BE2C (cell line): ENCODE results near the gene ANXA4.
"Not testable (repeated sequence)": the region's sequence is repeated elsewhere in the genome, so short reads cannot be mapped to it uniquely, and the experiment has no call there.

ENCODE experiments used
- DNase-seq: peaks from one replicate; pipeline ENCODE4 v3.0.0-alpha.2; 2020
- H3K27me3 ChIP-seq: fragments of 250-450 bp; sonication (Bioruptor Pico); 2 replicates; pipeline ENCODE4 v1.5.1; 2020; ENCODE audit warnings: mild to moderate bottlenecking
- H3K36me3 ChIP-seq: fragments of 250-450 bp; sonication (Bioruptor Pico); 2 replicates; pipeline ENCODE4 v1.5.1; 2020; ENCODE audit warnings: mild to moderate bottlenecking
- H3K4me1 ChIP-seq: fragments of 250-450 bp; sonication (Bioruptor Pico); 2 replicates; pipeline ENCODE4 v1.5.1; 2020
- H3K4me3 ChIP-seq: 2 replicates; pipeline ENCODE4 v1.5.1; 2011; ENCODE audit warnings: low read depth, low read length
- H3K9me3 ChIP-seq: fragments of 250-450 bp; sonication (Bioruptor Pico); 2 replicates; pipeline ENCODE4 v1.5.1; 2020
- TF ChIP-seq, protein P1 (sequence below): IDR thresholded peaks from 2 replicates; pipeline ENCODE4 v1.5.1; 2012; ENCODE audit warnings: mild to moderate bottlenecking, low read depth, low read length

ANXA4 gene

DNA sequence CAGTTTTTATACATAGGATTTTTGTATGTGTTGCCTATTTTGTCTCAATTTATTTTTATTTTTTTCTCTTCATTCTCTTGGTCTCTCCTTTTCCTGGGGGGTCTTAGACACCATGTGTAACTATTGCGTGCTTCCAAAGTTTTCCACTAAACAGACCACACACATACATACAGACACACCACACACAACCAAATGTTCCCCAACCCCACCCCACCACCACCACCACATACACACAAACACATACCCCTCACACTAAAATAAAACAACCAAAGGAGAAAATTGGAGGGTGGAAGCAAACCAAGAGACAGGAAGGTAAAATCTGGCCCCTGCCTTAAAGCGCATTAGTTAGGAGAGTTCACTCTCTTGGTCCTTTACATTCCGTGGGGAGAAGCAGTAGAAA is 30.0 kb upstream of the ANXA4 start:
- no peak for DNase-seq
- TF ChIP-seq, protein P1, sequence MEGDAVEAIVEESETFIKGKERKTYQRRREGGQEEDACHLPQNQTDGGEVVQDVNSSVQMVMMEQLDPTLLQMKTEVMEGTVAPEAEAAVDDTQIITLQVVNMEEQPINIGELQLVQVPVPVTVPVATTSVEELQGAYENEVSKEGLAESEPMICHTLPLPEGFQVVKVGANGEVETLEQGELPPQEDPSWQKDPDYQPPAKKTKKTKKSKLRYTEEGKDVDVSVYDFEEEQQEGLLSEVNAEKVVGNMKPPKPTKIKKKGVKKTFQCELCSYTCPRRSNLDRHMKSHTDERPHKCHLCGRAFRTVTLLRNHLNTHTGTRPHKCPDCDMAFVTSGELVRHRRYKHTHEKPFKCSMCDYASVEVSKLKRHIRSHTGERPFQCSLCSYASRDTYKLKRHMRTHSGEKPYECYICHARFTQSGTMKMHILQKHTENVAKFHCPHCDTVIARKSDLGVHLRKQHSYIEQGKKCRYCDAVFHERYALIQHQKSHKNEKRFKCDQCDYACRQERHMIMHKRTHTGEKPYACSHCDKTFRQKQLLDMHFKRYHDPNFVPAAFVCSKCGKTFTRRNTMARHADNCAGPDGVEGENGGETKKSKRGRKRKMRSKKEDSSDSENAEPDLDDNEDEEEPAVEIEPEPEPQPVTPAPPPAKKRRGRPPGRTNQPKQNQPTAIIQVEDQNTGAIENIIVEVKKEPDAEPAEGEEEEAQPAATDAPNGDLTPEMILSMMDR = no peak
- Histone ChIP-seq H3K9me3 (no peaks in the 10 kb centered on the region), H3K4me3 (no peak overlapping the region), H3K27me3 (no peaks in the 10 kb centered on the region), H3K36me3 (no peaks in the 10 kb centered on the region), H3K4me1 (no peaks in the 10 kb centered on the region)

DNA sequence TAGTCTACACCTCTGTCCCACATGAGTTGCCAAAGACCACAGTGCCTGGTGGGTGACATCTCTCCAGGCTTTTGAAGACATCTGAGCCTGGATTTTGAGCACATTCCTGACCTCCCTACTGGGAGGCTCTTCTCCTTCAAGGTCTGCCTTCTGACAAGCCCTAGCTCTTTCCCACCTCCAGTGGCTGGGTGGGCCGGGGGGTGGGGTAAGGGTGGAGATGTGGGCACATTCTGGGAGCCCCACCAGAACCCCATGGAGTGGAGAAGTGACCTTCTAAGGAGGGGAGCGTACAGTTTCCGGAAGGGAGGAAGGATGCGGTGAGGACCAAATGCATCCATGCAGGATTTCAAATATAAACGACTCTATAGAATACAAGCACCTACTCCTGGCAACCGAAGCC is 27.9 kb upstream of the ANXA4 start:
- no peaks in the 10 kb centered on the region for H3K4me1 ChIP-seq
- DNase-seq = no peak
- H3K4me3 ChIP-seq = no peak overlapping the region
- H3K36me3 ChIP-seq = no peaks in the 10 kb centered on the region
- TF ChIP-seq, protein P1 = no peak
- H3K27me3 ChIP-seq = no peaks in the 10 kb centered on the region
- no peaks in the 10 kb centered on the region for H3K9me3 ChIP-seq

DNA sequence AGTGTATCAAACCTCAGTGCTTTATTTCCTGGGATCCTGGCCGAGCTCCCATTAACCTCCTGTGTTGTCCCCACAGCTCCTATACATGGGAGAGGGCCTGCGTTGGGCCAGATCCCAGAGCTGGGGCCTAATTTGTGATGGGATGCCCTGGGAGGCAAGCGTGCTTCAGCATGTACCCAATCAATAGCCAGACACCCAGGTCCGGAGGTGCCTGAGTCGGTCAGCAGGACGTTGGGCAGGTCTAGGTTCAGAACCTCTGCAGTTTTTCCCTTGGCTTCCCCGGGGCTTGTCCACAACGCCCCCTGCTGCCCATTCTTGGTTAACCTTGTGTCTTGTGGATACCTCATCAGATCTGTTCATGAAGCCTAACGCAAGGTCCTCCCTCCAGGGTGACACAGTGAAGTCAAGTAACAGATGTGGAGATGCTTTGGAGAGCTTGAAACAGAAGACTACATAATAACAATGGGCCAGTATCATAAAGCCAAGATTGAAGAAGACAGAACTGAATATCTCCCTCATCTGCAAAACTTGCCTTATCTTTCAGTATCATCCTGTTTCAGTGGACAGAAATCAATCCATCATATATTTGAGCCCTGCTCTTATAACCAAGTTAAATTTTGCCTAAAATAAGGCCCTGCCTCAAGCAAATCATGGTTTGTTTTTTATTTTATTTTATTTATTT is 27.3 kb upstream of the ANXA4 start:
- not testable (repeated sequence) for H3K4me3 ChIP-seq, H3K36me3 ChIP-seq, H3K27me3 ChIP-seq, H3K9me3 ChIP-seq, H3K4me1 ChIP-seq
- TF ChIP-seq, protein P1 = peak; percentile 68
- DNase-seq = peak; percentile 77

DNA sequence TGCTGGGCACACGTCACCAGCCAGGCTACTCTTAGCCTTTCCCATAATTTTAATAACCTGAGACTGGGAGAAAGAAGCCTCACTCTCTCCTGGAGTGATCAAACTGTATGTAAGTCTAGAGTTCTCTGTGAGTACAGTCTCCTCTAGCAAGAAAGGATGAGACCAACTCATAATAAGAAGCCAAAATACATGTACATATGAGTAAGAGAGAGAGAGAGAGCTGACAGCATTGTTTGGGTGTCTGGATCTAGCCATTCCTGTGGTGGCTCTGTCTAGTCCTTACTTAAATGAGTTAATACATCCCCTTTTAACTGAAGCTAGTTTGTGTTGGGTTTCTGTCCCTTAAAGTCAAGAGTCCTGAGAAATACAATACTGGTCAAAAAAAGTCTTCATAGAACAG is 26.0 kb upstream of the ANXA4 start:
- no peaks in the 10 kb centered on the region for H3K4me1 ChIP-seq
- no peak overlapping the region for H3K4me3 ChIP-seq
- no peaks in the 10 kb centered on the region for H3K27me3 ChIP-seq
- no peaks in the 10 kb centered on the region for H3K9me3 ChIP-seq
- H3K36me3 ChIP-seq = no peaks in the 10 kb centered on the region
- DNase-seq = no peak
- TF ChIP-seq, protein P1 = no peak

DNA sequence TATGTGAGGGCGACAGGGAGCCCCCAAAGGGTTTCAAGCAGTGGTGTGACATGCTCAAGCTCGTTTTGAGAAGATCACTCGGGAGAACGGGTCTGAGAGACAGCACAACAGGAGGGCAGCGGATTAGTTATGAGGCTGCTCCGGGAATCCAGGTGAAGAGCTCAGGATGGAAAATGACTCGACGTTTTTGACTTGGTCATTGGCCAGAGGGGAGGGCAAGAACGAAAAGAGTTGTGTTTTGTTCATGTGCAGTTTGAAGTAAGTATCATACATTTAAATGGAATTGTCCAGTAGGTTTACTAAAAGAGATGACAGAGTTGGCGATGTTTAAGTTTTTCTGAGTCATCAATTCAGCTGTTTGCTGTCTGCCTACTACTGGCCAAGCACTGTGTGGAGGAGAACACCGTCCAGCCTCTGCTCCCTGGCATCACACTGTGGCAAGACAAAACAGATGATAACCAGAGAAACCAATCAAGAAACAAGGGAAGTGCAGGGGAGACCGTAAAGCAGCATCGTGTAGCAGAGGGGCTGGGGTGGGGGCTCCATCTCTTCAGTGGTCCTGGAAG is 25.3 kb upstream of the ANXA4 start:
- TF ChIP-seq, protein P1 = no peak
- H3K4me3 ChIP-seq = no peak overlapping the region
- H3K4me1 ChIP-seq = no peaks in the 10 kb centered on the region
- H3K36me3 ChIP-seq = no peaks in the 10 kb centered on the region
- H3K27me3 ChIP-seq = no peaks in the 10 kb centered on the region
- DNase-seq = no peak
- H3K9me3 ChIP-seq = no peaks in the 10 kb centered on the region

DNA sequence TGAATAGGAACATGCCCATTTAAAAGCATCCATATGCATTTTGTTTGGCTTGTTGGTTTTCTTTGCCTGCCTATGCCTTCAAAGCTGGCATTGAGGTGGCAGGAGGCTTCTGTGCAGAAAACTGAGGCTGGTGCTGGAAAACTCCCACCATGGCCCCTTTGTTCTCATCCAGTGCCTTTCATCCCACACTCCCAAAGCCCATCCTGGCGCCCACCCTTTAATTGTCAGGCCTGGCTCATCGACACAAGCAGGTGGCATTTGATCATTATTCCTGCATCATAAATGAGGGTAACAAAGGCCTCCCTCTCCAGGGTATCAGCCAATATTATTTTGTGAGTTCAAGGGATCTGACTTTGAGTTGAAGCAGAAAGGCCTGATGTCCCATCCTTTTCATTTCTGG is 24.7 kb upstream of the ANXA4 start:
- TF ChIP-seq, protein P1 = no peak
- no peaks in the 10 kb centered on the region for H3K27me3 ChIP-seq
- no peak overlapping the region for H3K4me3 ChIP-seq
- no peaks in the 10 kb centered on the region for H3K9me3 ChIP-seq
- H3K4me1 ChIP-seq = no peaks in the 10 kb centered on the region
- DNase-seq = no peak
- no peaks in the 10 kb centered on the region for H3K36me3 ChIP-seq
